Vagina (tissue), 2 donors: ENCODE results near the gene PARVG.

ENCODE experiments used
- POLR2A ChIP-seq, 2 donors: fragments of 450-650 bp; IDR thresholded peaks; one replicate each; pipeline ENCODE4 v1.6.1; 2017; ENCODE audit warnings: antibody characterized with exemption in 2 of 2, mild to moderate bottlenecking in 2 of 2, moderate library complexity in 2 of 2
- TF ChIP-seq, protein P1 (sequence below), 3 experiments: fragments of 450-650 bp in 2 of 3; fragments of 200-600 bp in 1 of 3; sonication (generic) in 1 of 3; IDR thresholded peaks; one replicate each; pipeline ENCODE4 v1.5.1; 2017 to 2019; ENCODE audit warnings: antibody characterized with exemption in 3 of 3, mild to moderate bottlenecking in 2 of 3, moderate library complexity in 2 of 3

DNA sequence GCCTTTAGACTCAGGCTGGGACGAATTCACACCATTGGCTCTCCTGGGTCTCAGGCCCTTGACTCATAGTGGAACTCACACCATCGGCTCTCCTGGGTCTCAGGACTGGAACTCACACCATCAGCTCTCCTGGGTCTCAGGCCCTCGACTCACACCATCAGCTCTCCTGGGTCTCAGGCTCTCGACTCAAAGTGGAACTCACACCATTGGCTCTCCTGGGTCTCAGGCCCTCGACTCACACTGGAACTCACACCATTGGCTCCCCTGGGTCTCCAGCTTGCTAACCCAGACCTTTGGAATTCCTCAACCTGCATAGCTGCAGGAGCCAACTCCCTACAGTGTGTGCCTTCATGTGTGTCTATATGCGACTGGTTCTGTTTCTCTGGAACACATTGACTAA, 75.4 kb downstream of the PARVG start:
- TF ChIP-seq, protein P1, sequence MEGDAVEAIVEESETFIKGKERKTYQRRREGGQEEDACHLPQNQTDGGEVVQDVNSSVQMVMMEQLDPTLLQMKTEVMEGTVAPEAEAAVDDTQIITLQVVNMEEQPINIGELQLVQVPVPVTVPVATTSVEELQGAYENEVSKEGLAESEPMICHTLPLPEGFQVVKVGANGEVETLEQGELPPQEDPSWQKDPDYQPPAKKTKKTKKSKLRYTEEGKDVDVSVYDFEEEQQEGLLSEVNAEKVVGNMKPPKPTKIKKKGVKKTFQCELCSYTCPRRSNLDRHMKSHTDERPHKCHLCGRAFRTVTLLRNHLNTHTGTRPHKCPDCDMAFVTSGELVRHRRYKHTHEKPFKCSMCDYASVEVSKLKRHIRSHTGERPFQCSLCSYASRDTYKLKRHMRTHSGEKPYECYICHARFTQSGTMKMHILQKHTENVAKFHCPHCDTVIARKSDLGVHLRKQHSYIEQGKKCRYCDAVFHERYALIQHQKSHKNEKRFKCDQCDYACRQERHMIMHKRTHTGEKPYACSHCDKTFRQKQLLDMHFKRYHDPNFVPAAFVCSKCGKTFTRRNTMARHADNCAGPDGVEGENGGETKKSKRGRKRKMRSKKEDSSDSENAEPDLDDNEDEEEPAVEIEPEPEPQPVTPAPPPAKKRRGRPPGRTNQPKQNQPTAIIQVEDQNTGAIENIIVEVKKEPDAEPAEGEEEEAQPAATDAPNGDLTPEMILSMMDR (IDR thresholded peaks at IDR 0.05), result no peak
- TF ChIP-seq POLR2A (IDR thresholded peaks at IDR 0.05), result no peak
